K562 (cell line): ENCODE measurements around the gene RNF144A.

Experiments
- HDGF ChIP-seq: fragments of 450-650 bp; IDR thresholded peaks from 2 replicates; pipeline ENCODE4 v1.6.1; 2016
- MXI1 ChIP-seq: IDR thresholded peaks from 2 replicates; pipeline ENCODE4 v1.6.1; 2011; ENCODE audit warnings: low read depth, mild to moderate bottlenecking, improper control_type of control experiment, low read length
- NR1H2 ChIP-seq: sonication (generic); formaldehyde crosslinking; IDR thresholded peaks from 2 replicates; pipeline ENCODE4 v1.4.0; 2020; ENCODE audit warnings: mild to moderate bottlenecking, missing genetic modification reagents
- YY1 ChIP-seq, 3 experiments: IDR thresholded peaks; 2 replicates each; pipeline ENCODE4 v1.6.1; 2011; ENCODE audit warnings: low read length in 2 of 3, mild to moderate bottlenecking in 2 of 3, moderate library complexity in 2 of 3, borderline replicate concordance in 1 of 3, control low read depth in 1 of 3, low read depth in 1 of 3; ENCODE audit not compliant: insufficient read depth in 3 of 3, insufficient replicate concordance in 2 of 3, control insufficient read depth in 1 of 3, insufficient read length in 1 of 3; ENCODE audit errors: extremely low read depth in 1 of 3
- TF ChIP-seq, protein P1 (sequence below), 2 experiments: IDR thresholded peaks in 1 of 2; conservative IDR thresholded peaks in 1 of 2; 2 replicates each; pipeline ENCODE4 v1.6.1; 2016; ENCODE audit warnings: low read depth in 2 of 2, mild to moderate bottlenecking in 1 of 2, missing compliant biosample characterization in 1 of 2, missing genetic modification characterization in 1 of 2, moderate library complexity in 1 of 2

DNA sequence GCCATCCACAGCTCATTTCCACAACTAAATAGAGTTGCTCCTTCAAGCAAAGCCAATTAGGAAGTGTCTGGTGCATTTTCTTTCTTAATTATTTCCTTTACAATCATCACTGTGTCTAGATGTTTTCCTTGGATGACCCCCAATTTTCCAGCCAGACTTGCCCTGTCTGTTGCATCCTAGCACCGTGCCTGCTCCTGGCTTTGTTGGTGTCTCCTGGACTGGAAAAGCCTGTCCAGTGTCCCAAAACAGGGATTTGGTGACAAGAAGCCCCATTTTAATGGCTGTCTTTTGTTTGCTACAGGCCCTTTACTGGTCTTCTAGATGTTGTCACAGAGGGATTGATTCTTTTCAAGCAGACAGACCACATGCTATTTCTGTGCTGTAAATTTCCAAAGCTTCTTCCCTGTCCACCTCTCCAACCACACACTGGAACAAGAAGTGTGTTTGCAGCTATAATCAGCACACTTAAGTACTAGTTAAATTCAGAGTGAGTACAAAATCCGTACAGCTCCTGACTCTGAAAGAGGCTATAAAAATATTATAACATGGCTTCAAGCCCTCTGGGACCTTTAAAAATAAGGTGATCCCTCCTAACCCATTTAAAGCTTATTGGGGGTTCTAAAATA lies 38.4 kb downstream of the RNF144A start:
- TF ChIP-seq NR1H2 (CRISPR knock-in tag) (no peak), YY1 (IDR thresholded peaks at IDR 0.05; ENCODE audit: borderline replicate concordance in 1 of 3, control insufficient read depth in 1 of 3, extremely low read depth in 1 of 3, insufficient read depth in 3 of 3, insufficient read length in 1 of 3, insufficient replicate concordance in 2 of 3, low read depth in 1 of 3, low read length in 2 of 3) (no peak), HDGF (no peak), MXI1 (no peak)
- TF ChIP-seq, protein P1, sequence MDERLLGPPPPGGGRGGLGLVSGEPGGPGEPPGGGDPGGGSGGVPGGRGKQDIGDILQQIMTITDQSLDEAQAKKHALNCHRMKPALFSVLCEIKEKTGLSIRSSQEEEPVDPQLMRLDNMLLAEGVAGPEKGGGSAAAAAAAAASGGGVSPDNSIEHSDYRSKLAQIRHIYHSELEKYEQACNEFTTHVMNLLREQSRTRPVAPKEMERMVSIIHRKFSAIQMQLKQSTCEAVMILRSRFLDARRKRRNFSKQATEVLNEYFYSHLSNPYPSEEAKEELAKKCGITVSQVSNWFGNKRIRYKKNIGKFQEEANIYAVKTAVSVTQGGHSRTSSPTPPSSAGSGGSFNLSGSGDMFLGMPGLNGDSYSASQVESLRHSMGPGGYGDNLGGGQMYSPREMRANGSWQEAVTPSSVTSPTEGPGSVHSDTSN (CRISPR knock-in tag; IDR thresholded peaks at IDR 0.05; ENCODE audit: low read depth): no peak
- TF ChIP-seq, protein P1 (tag; conservative IDR thresholded peaks at IDR 0.05; ENCODE audit: low read depth): no peak
